GM19043 (cell line): ENCODE measurements around the gene SMIM10L1.

ENCODE experiments used
- ATAC-seq: cut with Tn5 transposase; IDR thresholded peaks from one replicate; pipeline ENCODE4 v1.9.1; 2021; ENCODE audit warnings: low read depth; ENCODE audit not compliant: unreplicated experiment

Gene SMIM10L1

DNA sequence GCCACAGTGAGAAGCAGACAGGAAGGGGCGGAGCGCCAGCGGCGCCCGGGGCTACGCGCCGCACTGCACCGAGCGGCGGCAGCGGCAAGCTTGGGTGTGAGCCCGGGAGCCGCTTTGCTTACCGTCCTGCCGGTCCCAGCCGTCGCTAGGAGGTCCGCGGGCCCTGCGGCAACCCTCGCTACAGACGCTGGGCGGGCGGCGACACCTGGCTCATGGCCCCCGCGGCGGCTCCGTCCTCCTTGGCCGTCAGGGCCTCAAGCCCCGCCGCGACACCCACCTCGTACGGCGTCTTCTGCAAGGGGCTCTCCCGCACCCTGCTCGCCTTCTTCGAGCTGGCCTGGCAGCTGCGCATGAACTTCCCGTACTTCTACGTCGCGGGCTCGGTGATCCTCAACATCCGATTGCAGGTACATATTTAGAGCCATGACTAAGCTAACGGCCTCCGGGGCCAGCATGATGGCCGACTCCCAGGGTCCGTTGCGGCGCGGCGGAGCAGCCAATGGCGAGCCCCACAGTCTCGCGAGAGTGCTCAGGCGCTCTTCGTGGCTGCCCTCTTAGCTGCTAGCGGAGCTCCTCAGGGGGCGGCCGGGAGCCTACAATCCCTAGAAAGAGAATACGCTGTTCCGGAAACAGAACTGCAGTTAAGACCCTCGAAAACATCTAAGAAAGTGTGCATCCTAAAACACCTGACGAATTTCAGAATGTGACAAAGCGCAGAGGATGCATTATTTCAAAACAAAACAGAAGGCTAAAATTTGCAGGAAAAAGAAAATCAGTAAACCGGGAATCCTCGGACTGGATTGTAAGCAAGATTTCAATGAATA, at the start of gene SMIM10L1:
TSS of gene SMIM10L1 (plus strand) at position 50 of the 824 bp plus-strand sequence. CDS start at position 213, 163 bp downstream.
- ATAC-seq: peak; percentile 95

GRCh38 chr12:11130382-11130781, 40.6 kb upstream of the SMIM10L1 start:
- ATAC-seq: no peak

DNA sequence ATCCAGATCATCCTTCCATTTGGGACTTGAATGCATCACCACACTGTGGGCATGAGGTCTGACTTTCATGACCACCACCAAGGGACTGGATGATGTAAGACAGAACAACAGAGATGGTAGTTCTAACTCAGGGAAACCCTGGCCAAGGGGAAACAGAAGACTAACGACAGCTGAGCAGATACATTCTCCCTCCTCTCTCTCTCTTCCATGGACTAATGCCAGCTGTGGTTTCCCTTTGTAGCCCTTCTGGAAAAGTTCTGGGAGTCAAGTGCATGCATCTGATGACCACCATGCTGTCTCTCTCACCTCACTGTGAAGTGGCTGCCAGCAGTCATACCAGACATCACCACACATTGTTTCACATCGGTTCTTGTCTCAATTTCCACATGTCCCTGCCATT, 40.0 kb upstream of the SMIM10L1 start:
- ATAC-seq: no peak

DNA sequence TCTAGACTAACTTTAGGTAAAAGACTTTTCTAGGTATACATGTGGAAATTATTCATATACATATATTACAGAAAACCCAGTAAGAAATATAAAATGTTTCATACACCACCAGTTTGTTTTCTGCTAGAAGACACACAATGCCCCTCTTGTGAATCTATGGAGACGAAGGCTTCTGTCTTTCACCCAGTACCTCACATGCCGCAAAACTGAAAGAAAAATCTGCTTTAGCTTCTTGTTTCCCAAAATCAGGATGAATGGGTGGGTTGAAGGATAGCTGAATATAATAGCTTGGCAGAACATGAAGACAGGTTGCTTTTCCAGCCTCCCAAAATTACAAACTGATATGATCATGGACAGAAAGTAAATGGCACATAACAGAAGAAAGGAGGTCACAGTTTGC, 37.8 kb upstream of the SMIM10L1 start:
- ATAC-seq: no peak

DNA sequence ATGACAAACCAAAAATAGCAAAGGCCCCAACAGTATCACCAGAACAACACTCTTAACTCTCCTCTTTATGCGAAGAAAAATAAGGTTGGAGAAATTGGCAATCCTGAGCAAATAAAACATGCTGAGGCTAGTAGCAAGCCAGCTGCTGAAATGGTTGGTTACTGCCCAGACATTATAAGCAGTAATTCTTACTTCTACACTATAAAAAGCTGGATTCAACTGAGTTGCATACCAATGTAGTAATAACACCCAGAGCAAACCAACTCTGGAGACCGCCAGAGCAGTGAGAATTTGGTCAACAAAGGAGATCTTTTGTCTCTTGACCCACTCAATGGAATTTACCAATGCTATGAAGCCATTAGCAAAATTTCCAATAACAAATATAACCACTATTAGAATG, 37.2 kb upstream of the SMIM10L1 start:
- no peak for ATAC-seq

DNA sequence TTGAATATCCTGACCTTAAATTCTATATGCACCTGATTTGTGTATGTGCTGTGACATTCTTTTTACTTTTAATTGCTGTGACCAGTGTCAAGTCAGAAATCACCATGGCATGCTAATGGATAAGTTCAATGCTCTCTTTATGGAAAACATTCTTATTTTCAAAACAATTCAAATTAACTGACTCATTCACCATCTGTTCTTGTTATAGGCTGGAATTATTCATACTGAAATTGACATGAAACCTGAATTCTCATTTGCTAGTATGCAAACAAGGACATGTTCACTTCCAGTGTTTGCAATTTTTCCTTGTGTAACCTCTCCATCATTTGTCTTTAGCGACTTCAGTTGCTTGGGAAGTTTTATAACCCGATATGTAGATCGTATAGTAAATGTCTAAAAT, 36.7 kb upstream of the SMIM10L1 start, which contains the start of gene TAS2R30:
TSS of gene TAS2R30 (minus strand) at position 340 of the 400 bp plus-strand sequence. CDS start 400 bp downstream, outside the sequence.
- no peak for ATAC-seq

DNA sequence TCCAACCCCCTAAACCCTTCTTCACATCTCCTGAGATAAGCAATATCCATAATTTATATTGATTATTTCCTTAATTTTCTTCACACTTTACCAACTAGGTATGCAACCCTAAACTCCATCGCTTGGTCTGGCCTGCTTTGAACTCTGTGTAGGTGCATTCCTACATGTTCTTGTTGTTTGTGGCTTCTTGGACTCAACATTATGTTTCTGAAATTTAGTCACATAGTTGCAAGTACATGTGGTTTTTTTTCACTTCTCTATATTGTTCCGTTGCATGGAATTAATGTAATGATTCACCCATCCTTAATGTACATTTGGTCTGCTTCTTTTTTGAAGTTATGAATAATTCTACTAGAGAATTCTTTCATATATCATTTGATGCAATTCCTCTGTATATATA, 34.9 kb upstream of the SMIM10L1 start:
- ATAC-seq: no peak

- ATAC-seq: no peak
Measured at GRCh38 chr12:11143352-11143751, 27.6 kb upstream of the SMIM10L1 start.

- no peak for ATAC-seq
Measured at GRCh38 chr12:11144297-11144696, 26.7 kb upstream of the SMIM10L1 start.

GRCh38 chr12:11147420-11147819, 23.6 kb upstream of the SMIM10L1 start:
- ATAC-seq: no peak

DNA sequence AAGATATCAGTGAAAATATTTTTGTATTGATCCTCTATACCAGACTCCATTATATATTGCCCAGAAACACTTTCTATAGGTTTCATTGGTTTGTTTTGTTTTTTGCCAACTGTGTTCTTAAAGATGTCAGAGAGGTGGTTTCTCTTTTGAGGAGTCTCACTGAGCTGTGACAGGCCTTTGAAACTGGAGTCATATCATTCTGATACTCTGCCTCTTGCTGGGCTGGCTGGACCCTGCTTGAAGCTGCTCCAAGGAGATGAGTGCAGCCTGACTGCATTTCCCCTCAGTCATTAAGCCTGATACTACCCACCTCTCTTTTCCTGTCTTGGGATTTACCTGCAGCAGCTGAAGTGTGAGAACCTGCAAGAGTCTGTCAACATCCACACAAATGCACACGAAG, 20.2 kb upstream of the SMIM10L1 start:
- no peak for ATAC-seq

DNA sequence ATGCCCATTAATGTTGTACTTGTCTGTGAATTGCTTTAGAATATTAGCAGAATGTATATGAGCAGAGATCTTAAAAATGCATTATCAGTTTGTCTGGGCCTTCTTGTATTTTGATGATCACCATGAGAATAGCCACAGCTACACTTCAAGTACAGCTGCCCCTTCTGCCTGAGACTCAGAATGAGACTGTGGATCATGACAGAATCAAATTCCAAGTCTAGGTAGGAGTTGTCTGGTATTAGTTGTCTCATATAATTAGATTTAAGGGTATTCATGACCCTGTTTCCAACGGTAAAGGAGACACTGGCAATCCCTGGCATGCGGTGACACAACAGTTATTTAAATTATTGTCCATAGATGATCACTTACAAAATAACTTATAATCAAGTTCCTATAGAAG, 18.3 kb upstream of the SMIM10L1 start:
- ATAC-seq: no peak

- ATAC-seq: no peak
Measured at GRCh38 chr12:11154400-11154925, 16.5 kb upstream of the SMIM10L1 start.

DNA sequence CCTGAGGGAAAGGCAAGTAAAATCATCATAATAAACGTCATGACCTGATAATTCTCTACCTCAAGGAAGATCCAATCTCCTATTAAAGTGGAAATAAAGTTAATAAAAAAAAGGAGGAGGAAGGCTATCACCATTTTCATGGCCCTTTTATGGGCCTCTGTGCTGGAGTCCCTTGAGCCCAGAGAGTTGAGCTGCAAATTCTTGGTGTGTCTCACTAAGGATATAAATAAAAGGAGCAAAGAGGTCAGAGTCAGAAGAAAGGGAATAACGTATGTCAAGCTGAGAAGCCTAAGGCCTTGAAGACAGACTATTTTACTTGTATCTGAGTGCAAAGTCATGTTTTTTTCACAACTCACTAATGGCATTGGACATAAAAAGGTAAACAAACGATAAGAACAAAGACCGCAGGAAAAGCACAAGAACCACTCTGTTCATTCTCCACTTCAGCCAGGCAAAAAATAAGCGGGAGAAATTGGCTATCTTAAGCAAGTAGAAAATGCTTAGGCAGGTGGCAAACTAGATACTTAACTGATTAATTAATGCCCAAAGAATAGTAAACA, 12.0 kb upstream of the SMIM10L1 start:
- ATAC-seq: no peak

- no peak for ATAC-seq
Measured at GRCh38 chr12:11162502-11162901, 8.5 kb upstream of the SMIM10L1 start.

- no peak for ATAC-seq
Measured at GRCh38 chr12:11164384-11164783, 6.6 kb upstream of the SMIM10L1 start.

GRCh38 chr12:11166300-11166699, 4.7 kb upstream of the SMIM10L1 start:
- ATAC-seq: no peak

DNA sequence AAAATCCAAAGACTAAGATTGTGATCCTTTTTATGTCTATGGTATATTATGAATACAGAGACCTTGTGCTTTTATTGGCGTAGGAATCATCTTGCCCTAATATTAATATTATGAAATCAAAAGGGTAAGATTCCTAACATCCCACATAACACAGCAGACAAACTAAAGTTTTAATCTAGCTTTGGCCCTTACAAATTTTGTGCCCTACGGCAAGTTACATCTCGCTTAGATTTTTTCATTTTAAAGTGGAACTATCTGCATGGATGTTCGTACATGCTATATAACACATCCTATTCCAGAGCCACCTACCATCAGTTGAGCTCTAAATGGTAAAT, 217 bp upstream of the SMIM10L1 start:
- no peak for ATAC-seq

GRCh38 chr12:11171969-11172675, 1.1 kb downstream of the SMIM10L1 start:
- ATAC-seq: no peak

- no peak for ATAC-seq
Measured at GRCh38 chr12:11174022-11174421, 3.0 kb downstream of the SMIM10L1 start.

DNA sequence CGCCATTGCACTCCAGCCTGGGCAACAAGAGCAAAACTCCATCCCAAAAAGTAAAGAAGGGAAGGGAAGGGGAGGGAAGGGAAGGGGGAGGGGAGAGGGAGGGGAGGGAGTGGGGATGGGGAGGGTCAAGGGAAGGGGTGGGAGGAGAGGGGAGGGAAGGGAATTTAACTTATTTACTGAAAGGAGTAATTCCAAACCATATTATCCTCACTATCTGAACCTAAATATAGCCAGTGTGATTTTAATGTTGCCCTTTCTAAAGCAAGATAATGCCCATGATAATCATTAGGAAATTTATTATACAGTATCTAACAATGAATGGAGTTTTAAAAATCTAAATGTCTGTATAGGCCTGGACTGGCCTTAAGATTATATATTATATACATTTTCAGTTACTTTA, 7.3 kb downstream of the SMIM10L1 start:
- no peak for ATAC-seq
